ENCODE data around the gene LLGL2.

DNA sequence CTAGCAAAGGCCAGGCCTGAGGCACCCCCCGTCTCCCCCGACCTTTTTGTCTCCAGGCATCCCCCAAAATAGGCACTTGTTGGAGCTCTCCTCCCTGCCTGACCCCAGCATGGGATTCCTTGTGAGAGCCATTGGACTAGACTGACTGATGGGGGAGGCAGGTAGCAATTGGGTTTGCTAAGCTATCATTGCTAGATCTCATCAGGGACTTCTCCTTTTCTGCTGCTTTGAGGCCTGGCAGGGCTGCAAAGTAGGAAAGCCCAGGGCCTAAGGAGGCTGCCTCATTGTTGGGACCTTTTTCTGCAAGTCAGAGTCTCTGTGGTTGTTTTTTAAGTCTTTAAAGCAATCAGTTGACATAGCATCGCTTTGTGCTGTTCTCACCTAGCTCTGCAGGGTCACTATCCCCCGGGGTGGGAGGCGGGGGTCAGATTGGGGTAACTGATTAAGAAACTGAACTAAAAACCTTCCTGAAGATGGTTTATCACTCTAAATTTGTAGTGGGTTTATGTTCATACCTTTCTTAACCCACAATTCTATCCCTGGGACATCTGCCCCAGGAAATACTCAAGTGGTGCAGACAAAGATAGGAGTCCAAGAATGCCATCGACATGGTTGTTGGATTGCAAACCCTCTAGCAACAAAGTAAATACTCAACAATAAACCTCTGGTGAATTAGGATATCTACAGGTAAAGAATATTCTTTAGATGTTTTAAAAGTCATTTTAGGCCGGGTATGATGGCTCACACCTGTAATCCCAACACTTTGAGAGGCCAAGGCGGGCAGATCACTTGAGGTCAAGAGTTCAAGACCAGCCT, 28.0 kb downstream of the LLGL2 start:
- TF ChIP-seq, protein P1, sequence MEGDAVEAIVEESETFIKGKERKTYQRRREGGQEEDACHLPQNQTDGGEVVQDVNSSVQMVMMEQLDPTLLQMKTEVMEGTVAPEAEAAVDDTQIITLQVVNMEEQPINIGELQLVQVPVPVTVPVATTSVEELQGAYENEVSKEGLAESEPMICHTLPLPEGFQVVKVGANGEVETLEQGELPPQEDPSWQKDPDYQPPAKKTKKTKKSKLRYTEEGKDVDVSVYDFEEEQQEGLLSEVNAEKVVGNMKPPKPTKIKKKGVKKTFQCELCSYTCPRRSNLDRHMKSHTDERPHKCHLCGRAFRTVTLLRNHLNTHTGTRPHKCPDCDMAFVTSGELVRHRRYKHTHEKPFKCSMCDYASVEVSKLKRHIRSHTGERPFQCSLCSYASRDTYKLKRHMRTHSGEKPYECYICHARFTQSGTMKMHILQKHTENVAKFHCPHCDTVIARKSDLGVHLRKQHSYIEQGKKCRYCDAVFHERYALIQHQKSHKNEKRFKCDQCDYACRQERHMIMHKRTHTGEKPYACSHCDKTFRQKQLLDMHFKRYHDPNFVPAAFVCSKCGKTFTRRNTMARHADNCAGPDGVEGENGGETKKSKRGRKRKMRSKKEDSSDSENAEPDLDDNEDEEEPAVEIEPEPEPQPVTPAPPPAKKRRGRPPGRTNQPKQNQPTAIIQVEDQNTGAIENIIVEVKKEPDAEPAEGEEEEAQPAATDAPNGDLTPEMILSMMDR (IDR thresholded peaks at IDR 0.05 in 2 of 3, conservative IDR thresholded peaks at IDR 0.05 in 1 of 3; ENCODE audit: control insufficient read depth in 2 of 3, extremely low read depth in 1 of 3, insufficient read depth in 1 of 3, low read depth in 3 of 3, low read length in 3 of 3) = no peak
- no peak for TF ChIP-seq POLR2A (IDR thresholded peaks at IDR 0.05; ENCODE audit: low read depth, low read length)
- TF ChIP-seq CHD1 (IDR thresholded peaks at IDR 0.05; ENCODE audit: low read depth, low read length) = no peak
- no peak for TF ChIP-seq TCF12 (IDR thresholded peaks at IDR 0.05; ENCODE audit: low read depth, low read length)
